GM19043 (cell line): ENCODE results near the gene KIAA0586.
"Not testable (repeated sequence)": the region's sequence is repeated elsewhere in the genome, so short reads cannot be mapped to it uniquely, and the experiment has no call there.

Source experiments
- ATAC-seq: cut with Tn5 transposase; IDR thresholded peaks from one replicate; pipeline ENCODE4 v1.9.1; 2021; ENCODE audit warnings: low read depth; ENCODE audit not compliant: unreplicated experiment

Gene KIAA0586

GRCh38 chr14:58427281-58428117 is at the start of gene KIAA0586, which contains the start of gene TIMM9:
TSS of gene KIAA0586 (plus strand) at chr14:58427719. CDS start at chr14:58428265, 546 bp downstream.
TSS of gene TIMM9 (minus strand) at chr14:58427531. CDS start at chr14:58411945, 15,586 bp downstream.
- ATAC-seq = peak; percentile 91

DNA sequence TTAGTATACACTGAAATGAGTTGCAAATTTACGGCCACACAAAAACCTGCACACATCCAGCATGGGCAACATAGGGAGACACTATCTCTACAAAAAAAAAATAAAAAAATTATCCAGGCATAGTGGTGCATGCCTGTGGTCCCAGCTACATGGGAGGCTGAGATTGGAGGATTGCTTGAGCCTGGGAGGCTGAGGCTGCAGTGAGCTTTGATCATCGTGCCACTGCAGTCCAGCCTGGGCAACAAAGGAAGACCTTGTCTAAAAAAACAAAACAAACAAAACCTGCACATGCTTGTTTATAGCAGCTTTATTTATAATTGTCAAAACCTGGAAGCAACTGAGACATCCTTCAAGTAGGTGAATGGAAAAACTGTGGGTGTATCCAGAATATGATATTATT is 36.7 kb upstream of the KIAA0586 start:
- no peak for ATAC-seq

DNA sequence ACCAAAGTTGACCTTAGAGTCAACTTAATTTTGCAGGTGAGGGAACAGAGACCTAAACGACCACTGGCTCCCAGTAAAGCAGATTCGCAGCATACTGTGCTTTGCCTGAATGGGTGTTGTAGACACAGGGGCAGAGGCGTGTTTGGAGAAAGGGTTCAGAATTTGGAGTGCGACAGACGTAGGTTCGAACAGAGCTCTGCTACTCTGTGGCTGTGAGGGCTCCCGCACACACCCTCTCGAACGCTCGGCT is 32.0 kb upstream of the KIAA0586 start:
- no peak for ATAC-seq

- peak; percentile 86 for ATAC-seq
These were observed 31.4 kb upstream of the KIAA0586 start, which contains the start of gene TOMM20L for GRCh38 chr14:58395812-58396788. TSS of gene TOMM20L (plus strand) at chr14:58395930. CDS start at chr14:58395958, 28 bp downstream.

DNA sequence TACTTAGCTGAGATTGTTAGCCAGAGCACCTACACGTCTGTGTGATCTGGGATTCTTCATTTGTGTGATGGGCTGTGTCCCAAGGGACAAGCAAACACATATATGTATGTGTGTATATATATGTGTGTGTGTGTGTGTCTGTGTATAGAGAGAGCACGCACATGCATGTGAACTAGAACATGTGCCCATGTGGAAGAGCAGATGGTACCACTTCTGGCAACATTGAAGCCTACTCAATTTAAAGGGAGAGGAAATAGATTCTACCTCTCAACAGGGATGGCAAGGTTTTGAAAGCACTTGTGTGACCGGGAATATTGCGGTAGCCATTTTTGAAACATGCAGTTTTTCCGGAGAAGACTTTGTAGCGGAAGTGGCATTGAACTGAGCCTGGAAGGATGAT is 30.4 kb upstream of the KIAA0586 start:
- ATAC-seq = no peak

GRCh38 chr14:58398495-58398894 is 29.0 kb upstream of the KIAA0586 start:
- ATAC-seq = no peak

- no peak for ATAC-seq
These were observed 28.6 kb upstream of the KIAA0586 start for GRCh38 chr14:58398895-58399294.

GRCh38 chr14:58401587-58401986 is 25.9 kb upstream of the KIAA0586 start:
- no peak for ATAC-seq

- no peak for ATAC-seq
These were observed 18.8 kb upstream of the KIAA0586 start for GRCh38 chr14:58408681-58409215.

DNA sequence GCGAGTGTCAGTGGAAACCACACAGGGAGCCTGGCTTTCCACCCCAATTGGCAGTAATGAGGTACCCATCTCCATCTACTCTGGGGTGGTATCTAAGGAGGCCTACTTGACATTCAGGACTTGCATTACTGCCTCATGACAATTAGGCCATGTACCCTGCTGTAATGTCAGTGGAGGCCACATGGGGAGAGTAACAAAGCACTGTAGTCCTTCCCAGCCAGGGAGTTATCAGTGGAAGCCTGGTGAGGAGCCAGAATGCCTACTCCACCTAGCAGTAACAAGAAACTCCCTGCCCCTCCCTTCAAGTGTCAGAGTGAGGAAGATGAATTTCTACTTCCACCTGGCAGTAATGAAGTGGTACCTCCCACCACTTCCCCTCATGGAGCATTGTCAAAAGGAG is 12.7 kb upstream of the KIAA0586 start:
- no peak for ATAC-seq

DNA sequence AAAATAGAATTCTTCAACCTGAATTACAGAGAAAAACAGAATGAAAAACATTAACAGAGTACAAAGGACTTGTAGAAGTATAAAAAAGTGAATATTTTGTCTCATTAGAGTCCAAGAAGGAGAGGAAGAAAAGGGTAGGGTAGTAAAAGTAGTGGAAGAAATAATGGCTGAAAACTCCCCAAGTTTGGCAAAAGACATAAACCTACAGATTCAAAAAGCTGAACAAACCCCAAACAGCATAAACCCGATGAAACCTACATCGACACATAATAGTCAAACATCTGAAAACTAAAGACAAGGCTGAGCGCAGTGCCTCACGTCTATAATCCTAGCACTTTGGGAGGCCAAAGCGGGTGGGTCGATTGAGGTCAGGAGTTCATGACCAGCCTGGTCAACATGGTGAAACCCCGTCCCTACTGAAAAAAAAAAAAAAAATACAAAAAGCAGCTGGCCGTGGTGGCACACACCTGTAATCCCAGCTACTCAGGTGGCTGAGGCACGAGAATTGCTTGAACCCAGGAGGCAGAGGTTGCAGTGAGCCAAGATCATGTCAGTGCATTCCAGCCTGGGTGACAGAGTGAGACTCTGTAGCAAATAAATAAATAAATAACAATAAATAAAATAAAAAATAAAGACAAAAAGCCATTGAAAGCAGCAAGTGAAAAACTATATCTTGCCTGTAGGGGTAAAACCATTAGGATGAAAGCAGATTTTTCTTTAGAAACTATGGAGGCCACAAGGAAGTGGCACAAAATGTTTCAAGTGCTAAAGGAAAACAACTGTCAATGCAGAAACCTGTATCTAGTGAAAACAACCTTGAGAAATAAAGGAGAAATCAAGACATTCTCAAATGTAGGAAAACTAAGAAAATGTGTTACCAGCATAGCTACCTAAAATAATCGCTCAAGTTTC is 11.6 kb upstream of the KIAA0586 start:
- ATAC-seq = no peak

DNA sequence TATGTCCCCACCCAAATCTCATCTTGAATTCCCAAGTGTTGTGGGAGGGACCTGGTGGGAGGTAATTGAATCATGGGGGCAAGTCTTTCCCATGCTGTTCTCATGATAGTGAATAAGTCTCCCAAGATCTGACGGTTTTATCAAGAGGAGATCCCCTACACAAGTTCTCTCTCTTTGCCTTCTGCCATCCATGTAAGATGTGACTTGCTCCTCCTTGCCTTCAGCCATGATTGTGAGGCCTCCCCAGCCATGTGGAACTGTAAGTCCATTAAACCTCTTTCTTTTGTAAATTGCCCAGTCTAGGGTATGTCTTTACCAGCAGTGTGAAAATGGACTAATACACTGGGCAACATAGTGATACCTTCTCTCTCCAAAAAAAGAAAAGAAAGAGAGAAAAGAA is 10.6 kb upstream of the KIAA0586 start:
- not testable (repeated sequence) for ATAC-seq

DNA sequence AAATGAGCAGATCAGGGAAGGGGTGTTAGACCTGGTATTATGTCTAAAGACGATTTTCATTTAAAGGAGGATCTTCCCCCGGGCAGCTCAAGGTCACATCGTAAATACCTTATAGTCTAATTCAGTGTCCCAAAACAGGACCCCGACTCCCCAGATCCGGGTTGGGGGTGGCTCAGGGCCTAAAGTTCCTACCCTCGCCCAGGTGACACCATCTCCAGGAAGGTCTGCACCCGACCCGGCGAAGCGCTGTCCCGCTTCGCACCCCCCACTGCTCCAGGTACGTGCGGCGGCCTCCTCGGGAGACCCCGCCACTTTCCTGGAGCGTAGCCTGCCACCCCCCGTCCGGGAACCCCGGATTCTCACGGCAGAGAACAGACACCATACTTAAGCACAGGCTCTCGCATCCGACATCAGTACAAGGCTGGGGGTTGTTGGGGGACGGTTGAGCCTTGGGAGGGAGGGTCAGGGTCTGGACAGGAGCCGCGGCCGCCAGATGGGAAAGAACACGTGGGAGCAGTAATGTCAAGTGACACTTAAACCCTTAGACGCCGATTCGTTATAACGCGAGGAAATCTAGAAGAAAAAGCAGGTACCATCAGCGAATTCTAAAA is 744 bp upstream of the KIAA0586 start:
- no peak for ATAC-seq

DNA sequence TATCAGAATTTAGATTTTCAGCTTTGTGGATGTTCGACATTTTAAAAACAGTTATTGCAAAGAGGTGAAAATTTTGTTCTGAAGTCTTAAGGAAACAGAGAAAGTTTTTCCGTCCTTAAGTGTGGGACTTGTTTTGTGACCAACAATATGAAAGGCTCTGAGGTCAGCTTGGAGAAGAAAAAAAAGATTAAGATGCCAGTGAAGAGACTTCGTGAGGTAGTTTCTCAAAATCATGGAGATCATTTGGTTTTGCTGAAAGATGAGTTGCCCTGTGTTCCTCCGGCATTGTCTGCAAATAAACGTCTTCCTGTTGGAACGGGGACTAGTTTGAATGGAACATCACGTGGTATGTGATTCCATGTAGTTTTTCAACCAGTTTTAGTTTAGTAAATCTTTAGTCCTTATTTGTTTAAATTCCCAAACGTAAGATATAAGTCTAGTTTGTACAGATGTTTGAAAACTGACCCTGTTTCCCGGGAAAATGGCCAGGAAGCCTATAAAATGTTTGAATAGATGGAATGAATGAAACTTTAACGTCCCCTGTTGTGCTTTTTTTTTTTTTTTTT is 682 bp downstream of the KIAA0586 start:
- ATAC-seq = no peak

DNA sequence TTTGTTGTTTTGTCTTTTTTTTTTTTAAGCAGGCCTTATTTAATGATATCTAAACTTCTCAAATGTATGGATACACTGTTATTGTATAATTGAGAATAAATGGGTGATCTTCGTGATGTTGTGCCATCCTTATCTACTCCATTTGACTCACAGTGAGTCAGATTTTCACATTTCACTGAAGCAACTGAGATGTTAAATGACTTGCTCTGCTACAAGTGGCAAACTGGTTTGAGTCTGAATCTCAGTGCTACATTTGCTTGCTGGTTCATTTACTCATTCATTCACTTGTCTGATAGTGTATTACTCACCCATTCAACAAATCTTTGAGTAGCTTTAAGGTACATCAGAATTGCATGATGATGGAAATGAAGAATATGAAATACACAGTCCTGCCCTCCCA is 2.6 kb downstream of the KIAA0586 start:
- ATAC-seq = no peak

DNA sequence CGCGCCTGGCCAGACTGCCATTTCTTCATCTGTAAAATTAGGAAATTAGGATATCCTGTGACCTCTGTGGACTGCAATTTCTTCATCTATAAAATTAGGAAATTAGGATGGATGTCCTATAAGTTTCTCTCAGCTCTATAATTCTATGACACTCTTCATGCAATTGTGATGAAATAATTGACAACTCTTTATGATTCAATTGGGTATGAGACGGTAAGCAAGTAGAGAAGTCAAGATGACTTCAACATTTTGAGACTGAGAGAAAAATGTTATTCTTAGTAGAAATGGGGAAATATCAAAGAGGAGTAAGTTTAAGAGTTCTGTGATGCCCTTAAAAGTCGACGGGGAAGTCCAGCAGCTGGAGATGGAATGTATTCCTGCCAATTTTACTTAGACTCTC is 12.0 kb downstream of the KIAA0586 start:
- no peak for ATAC-seq

DNA sequence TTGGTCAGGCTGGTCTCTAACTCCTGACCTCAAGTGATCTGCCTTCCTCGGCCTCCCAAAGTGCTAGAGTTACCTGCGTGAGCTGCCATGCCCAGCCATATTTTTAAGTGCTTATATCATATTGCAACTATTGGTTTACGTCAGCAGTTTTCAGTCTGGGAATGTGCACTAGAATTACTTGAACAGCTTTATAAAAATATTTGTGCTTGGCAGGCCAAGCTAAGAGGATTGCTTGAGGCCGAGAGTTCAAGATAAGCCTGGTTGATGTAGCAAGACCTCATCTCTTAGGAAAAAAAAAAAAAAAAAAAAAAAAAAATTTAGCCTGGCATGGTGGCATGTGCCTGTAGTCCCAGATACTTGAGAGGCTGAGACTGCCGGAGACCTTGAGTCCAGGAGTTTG is 17.1 kb downstream of the KIAA0586 start:
- no peak for ATAC-seq

DNA sequence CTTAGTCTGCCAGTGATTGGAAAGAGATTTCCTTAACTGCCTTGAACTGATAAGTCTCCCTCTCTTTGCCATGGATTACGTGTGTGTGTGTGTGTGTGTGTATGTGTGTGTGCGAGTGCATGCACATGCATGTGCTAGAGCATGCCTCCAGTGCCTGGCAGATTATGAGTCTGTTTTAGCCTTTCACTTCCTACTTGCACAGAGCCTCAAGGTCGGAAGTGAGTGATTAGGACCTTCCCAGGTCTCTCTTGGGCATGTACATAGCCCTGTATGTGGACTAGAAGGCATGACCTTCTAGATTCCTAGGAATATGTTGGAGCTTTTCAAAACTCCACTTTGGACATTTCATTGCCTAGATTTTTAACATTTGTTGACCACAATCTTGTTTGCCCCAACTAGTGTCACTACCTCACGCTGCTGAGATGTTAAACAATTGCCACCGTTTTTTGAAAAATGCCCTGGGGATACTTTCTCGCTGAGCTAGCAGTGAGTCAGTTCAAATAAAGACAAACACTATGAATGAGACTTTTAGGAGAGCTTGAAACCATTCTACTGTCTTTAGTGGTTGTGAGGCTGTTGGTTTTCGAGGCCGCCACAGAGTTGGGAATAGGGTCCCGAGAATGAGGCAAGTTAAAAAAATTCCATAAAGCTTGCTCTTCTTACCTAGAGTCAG is 28.2 kb downstream of the KIAA0586 start:
- no peak for ATAC-seq

DNA sequence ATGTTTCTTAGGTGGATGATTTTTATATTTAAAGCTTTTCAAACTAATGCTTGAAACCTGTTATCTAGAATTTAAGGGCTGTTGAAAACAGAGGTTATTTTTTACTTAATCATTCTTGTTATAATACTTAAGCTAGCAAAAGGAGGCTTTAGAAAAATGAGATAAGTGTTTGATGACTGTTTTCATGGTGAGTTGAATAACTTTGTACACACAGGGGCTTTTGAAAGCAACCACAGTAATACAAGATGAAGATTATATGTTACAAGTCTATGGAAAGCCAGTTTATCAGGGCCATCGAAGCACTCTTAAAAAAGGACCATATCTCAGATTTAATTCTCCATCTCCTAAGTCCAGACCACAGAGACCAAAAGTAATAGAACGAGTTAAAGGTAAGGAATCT is 33.3 kb downstream of the KIAA0586 start:
- ATAC-seq = no peak
